NAMALWA (cell line): ENCODE results near the gene RNF111.
"Not testable (repeated sequence)": the region's sequence is repeated elsewhere in the genome, so short reads cannot be mapped to it uniquely, and the experiment has no call there.

ENCODE experiments used
- DNase-seq: peaks from one replicate; pipeline ENCODE4 v3.0.0-alpha.2; 2015; ENCODE audit warnings: low spot score

RNF111 gene

GRCh38 chr15:59059076-59059597, 71.7 kb downstream of the RNF111 start:
- no peak for DNase-seq

GRCh38 chr15:59060348-59060747, 72.9 kb downstream of the RNF111 start:
- DNase-seq, result no peak

- no peak for DNase-seq
Observed at GRCh38 chr15:59063042-59063441, 75.6 kb downstream of the RNF111 start.

GRCh38 chr15:59069430-59069829, 82.0 kb downstream of the RNF111 start:
- DNase-seq, result no peak

- no peak for DNase-seq
Observed at GRCh38 chr15:59074607-59075006, 87.1 kb downstream of the RNF111 start.

- DNase-seq, result no peak
Observed at GRCh38 chr15:59087731-59088130, 100.3 kb downstream of the RNF111 start.

- DNase-seq, result no peak
Observed at GRCh38 chr15:59094077-59094476, 106.6 kb downstream of the RNF111 start.

- DNase-seq, result no peak
Observed at GRCh38 chr15:59096429-59096828, 109.0 kb downstream of the RNF111 start.

- DNase-seq, result no peak
Observed at GRCh38 chr15:59099162-59099685, 111.8 kb downstream of the RNF111 start.

GRCh38 chr15:59104602-59104911, 117.1 kb downstream of the RNF111 start:
- DNase-seq, result no peak

- DNase-seq, result peak; percentile 98
Observed at GRCh38 chr15:59104912-59105732, 117.7 kb downstream of the RNF111 start, which contains the start of gene CCNB2. CCNB2 (plus strand) TSS chr15:59105146; CDS start chr15:59105269, 123 bp downstream.

GRCh38 chr15:59105854-59106253, 118.4 kb downstream of the RNF111 start:
- DNase-seq, result peak; percentile 14

- no peak for DNase-seq
Observed at GRCh38 chr15:59111251-59111650, 123.8 kb downstream of the RNF111 start.

- DNase-seq, result no peak
Observed at GRCh38 chr15:59115047-59115446, 127.6 kb downstream of the RNF111 start.

GRCh38 chr15:59116141-59116540, 128.7 kb downstream of the RNF111 start:
- DNase-seq, result no peak

GRCh38 chr15:59116771-59117170, 129.3 kb downstream of the RNF111 start:
- DNase-seq, result no peak

- no peak for DNase-seq
Observed at GRCh38 chr15:59119625-59120024, 132.2 kb downstream of the RNF111 start.

GRCh38 chr15:59120937-59121336, 133.5 kb downstream of the RNF111 start:
- no peak for DNase-seq

- no peak for DNase-seq
Observed at GRCh38 chr15:59124261-59124660, 136.8 kb downstream of the RNF111 start.

GRCh38 chr15:59125683-59126082, 138.2 kb downstream of the RNF111 start:
- DNase-seq, result not testable (repeated sequence)

GRCh38 chr15:59127255-59127654, 139.8 kb downstream of the RNF111 start:
- DNase-seq, result not testable (repeated sequence)

- no peak for DNase-seq
Observed at GRCh38 chr15:59131456-59131855, 144.0 kb downstream of the RNF111 start.

- DNase-seq, result no peak
Observed at GRCh38 chr15:59131969-59132562, 144.6 kb downstream of the RNF111 start.
